ENCODE measurements around the gene BGLAP. TPM values are rescaled to one million over a fixed set of nuclear protein-coding genes. Genes with fewer than 3 reads are reported as not detected.

BGLAP gene
- total and polyA plus RNA-seq, 2 donors (not counting 1 experiment from before 2014, with no cell fraction given) = 3.1 to 7.4 TPM

DNA sequence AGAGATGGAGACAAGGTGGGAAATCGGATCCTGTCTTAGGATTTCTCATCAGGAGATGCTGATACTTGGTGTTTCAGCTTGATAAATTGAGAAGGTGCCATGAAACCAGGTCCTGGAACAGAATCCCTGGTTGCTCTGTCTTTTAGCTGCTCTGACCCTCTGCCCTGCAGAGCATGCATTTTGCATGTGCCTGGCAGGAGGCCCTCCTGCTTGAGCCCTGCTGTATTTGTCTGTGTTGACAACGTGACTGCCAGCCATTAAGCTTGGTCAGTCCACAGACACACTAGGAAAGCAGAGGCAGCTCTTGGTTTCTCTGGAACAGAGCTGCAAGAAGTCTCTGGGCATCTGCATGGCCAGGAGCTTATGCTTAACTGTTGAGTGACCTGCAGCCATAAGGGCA is 45.5 kb upstream of the BGLAP start:
- Histone ChIP-seq H2AFZ (ENCODE audit: insufficient read depth, low read depth, low read length, poor library complexity, severe bottlenecking) (no peak overlapping the region), H3K79me2 (ENCODE audit: control insufficient read depth, insufficient read depth, low read length) (peaks cover 71% of the 10 kb centered on the region), H3K4me2 (replicated peaks; ENCODE audit: low read depth, low read length, poor library complexity, severe bottlenecking) (no peak overlapping the region), H3K9ac (ENCODE audit: low read length) (no peak overlapping the region), H4K20me1 (ENCODE audit: control insufficient read depth, insufficient read depth, low read length, poor library complexity, severe bottlenecking) (peaks cover 29% of the 10 kb centered on the region), H3K36me3 (replicated peaks in 1 of 2; ENCODE audit: control extremely low read depth in 1 of 2, control insufficient read depth in 1 of 2, extremely low read depth in 1 of 2, insufficient read depth in 2 of 2, low read length in 1 of 2) (peaks cover 0 to 40% of the 10 kb centered on the region in 2 experiments), H3K9me3 (ENCODE audit: control extremely low read depth in 1 of 3, control insufficient read depth in 2 of 3, insufficient read depth in 1 of 3, low read length in 2 of 3) (no peaks in the 10 kb centered on the region), H3K27me3 (replicated peaks in 1 of 4; ENCODE audit: control extremely low read depth in 1 of 4, control insufficient read depth in 3 of 4, insufficient read depth in 4 of 4, low read length in 3 of 4) (no peaks in the 10 kb centered on the region), H3K27ac (ENCODE audit: low read length in 2 of 2) (no peak overlapping the region), H3K4me1 (ENCODE audit: control insufficient read depth in 2 of 2, insufficient read depth in 2 of 2, low read length in 2 of 2) (peaks cover 10 to 19% of the 10 kb centered on the region in 2 donors), H3K4me3 (ENCODE audit: control extremely low read depth in 1 of 5, extremely low read depth in 1 of 5, insufficient read depth in 1 of 5, low read depth in 2 of 5, low read length in 4 of 5) (no peak overlapping the region)
- Mint-ChIP-seq H3K4me3 (no peak overlapping the region), H3K9me3 (ENCODE audit: insufficient read depth) (no peaks in the 10 kb centered on the region), H3K27me3 (no peaks in the 10 kb centered on the region), H3K4me1 (peaks cover 47% of the 10 kb centered on the region), H3K27ac (no peak overlapping the region)
- intact Hi-C loops (cut with micrococcal nuclease) = no loop called here
- CTCF ChIA-PET = interaction anchor here (1.1 to 5.7 kb wide), 2 partner anchors 17 to 29 kb away, joined by 3 to 27 read pairs; partner anchors contain the start of gene PMF1
- TF ChIP-seq EZH2 (IDR thresholded peaks at IDR 0.05; ENCODE audit: borderline replicate concordance, insufficient read depth, low read depth, low read length, poor library complexity, severe bottlenecking) = no peak
- TF ChIP-seq, protein P1, sequence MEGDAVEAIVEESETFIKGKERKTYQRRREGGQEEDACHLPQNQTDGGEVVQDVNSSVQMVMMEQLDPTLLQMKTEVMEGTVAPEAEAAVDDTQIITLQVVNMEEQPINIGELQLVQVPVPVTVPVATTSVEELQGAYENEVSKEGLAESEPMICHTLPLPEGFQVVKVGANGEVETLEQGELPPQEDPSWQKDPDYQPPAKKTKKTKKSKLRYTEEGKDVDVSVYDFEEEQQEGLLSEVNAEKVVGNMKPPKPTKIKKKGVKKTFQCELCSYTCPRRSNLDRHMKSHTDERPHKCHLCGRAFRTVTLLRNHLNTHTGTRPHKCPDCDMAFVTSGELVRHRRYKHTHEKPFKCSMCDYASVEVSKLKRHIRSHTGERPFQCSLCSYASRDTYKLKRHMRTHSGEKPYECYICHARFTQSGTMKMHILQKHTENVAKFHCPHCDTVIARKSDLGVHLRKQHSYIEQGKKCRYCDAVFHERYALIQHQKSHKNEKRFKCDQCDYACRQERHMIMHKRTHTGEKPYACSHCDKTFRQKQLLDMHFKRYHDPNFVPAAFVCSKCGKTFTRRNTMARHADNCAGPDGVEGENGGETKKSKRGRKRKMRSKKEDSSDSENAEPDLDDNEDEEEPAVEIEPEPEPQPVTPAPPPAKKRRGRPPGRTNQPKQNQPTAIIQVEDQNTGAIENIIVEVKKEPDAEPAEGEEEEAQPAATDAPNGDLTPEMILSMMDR (IDR thresholded peaks at IDR 0.05) = no peak
- POLR2A ChIA-PET = no interaction called here
- WGBS (ENCODE audit: insufficient coverage) = 95% methylated on average over 2 of the region's 2 CpGs
- DNase-seq = no peak
- no peak for ATAC-seq (ENCODE audit: low read depth)

DNA sequence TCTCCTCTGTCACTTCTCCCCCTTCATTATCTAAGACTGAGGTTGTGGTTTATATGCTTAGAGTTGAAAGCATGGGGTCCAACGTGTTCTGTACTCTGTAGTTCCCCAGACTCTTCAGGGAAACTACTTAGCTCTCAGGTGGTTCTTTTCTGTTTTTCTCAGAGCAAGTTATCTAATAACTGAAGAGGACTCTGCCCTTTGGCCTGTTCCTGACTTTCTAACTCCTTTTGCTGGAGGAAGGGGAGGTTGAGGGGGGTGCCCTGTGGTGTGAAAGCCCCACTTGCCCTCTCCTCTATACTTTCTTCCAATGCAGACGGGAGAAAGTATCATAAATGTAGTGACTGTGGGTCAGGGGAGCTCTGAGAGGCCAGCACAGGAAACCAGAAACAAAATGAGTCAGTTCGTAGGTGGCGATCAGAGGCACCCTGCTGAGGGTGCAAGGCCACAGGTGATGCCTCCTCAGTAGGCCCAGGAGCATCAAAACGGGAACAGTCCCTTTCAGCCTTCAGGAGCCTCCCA is 43.1 kb upstream of the BGLAP start:
- ATAC-seq (ENCODE audit: low read depth) (no peak), DNase-seq (no peak)
- H3K36me3 ChIP-seq (replicated peaks in 1 of 2; ENCODE audit: control extremely low read depth in 1 of 2, control insufficient read depth in 1 of 2, extremely low read depth in 1 of 2, insufficient read depth in 2 of 2, low read length in 1 of 2) = peaks cover 0 to 48% of the 10 kb centered on the region in 2 experiments
- H3K79me2 ChIP-seq (ENCODE audit: control insufficient read depth, insufficient read depth, low read length) = peaks cover 85% of the 10 kb centered on the region
- H3K9me3 Mint-ChIP-seq (ENCODE audit: insufficient read depth) = no peaks in the 10 kb centered on the region
- no peak overlapping the region for H3K4me3 ChIP-seq (ENCODE audit: control extremely low read depth in 1 of 5, extremely low read depth in 1 of 5, insufficient read depth in 1 of 5, low read depth in 2 of 5, low read length in 4 of 5)
- no peak overlapping the region for H3K4me2 ChIP-seq (replicated peaks; ENCODE audit: low read depth, low read length, poor library complexity, severe bottlenecking)
- H3K4me1 Mint-ChIP-seq = peaks cover 42% of the 10 kb centered on the region
- 57% methylated on average over 3 of the region's 5 CpGs for WGBS (ENCODE audit: insufficient coverage)
- H3K4me1 ChIP-seq (ENCODE audit: control insufficient read depth in 2 of 2, insufficient read depth in 2 of 2, low read length in 2 of 2) = peaks cover 6 to 14% of the 10 kb centered on the region in 2 donors
- no peak overlapping the region for H3K9ac ChIP-seq (ENCODE audit: low read length)
- no peaks in the 10 kb centered on the region for H3K9me3 ChIP-seq (ENCODE audit: control extremely low read depth in 1 of 3, control insufficient read depth in 2 of 3, insufficient read depth in 1 of 3, low read length in 2 of 3)
- ChIA-PET POLR2A (no interaction called here), CTCF (interaction anchor here (0.8 to 5.7 kb wide), 2 partner anchors 27 to 51 kb away, joined by 3 to 27 read pairs; no protein-coding TSS in a partner anchor)
- H2AFZ ChIP-seq (ENCODE audit: insufficient read depth, low read depth, low read length, poor library complexity, severe bottlenecking) = no peak overlapping the region
- intact Hi-C loops (cut with micrococcal nuclease) = no loop called here
- H3K27ac Mint-ChIP-seq = no peak overlapping the region
- H4K20me1 ChIP-seq (ENCODE audit: control insufficient read depth, insufficient read depth, low read length, poor library complexity, severe bottlenecking) = peaks cover 35% of the 10 kb centered on the region
- H3K27ac ChIP-seq (ENCODE audit: low read length in 2 of 2) = no peak overlapping the region
- no peaks in the 10 kb centered on the region for H3K27me3 ChIP-seq (replicated peaks in 1 of 4; ENCODE audit: control extremely low read depth in 1 of 4, control insufficient read depth in 3 of 4, insufficient read depth in 4 of 4, low read length in 3 of 4)
- H3K4me3 Mint-ChIP-seq = no peak overlapping the region
- TF ChIP-seq EZH2 (IDR thresholded peaks at IDR 0.05; ENCODE audit: borderline replicate concordance, insufficient read depth, low read depth, low read length, poor library complexity, severe bottlenecking) = no peak
- TF ChIP-seq, protein P1 (IDR thresholded peaks at IDR 0.05) = no peak
- no peaks in the 10 kb centered on the region for H3K27me3 Mint-ChIP-seq

Data from B cell (primary cell).